ENCODE results near the gene SPTLC1.
"Not testable (repeated sequence)": the region's sequence is repeated elsewhere in the genome, so short reads cannot be mapped to it uniquely, and the experiment has no call there.

Gene SPTLC1

DNA sequence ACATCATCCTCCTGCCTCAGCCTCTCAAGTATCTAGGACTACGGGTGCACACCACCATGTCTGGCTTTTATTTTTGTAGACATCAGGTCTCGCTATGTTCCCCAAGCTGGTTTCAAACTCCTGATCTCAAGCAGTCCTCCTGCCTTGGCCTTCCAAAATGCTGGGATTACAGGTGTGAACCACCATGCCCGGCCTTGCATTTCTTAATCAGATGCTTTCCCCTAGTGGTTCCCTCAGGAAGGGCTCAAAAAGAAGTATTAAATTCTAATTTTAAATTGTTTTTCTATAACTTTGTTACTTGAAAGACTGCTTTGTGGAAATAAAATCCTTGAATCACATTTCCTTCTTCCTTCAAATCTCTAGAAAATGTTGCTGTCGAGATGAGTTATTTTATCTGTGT, 85.7 kb downstream of the SPTLC1 start:
- DNase-seq = no peak

DNA sequence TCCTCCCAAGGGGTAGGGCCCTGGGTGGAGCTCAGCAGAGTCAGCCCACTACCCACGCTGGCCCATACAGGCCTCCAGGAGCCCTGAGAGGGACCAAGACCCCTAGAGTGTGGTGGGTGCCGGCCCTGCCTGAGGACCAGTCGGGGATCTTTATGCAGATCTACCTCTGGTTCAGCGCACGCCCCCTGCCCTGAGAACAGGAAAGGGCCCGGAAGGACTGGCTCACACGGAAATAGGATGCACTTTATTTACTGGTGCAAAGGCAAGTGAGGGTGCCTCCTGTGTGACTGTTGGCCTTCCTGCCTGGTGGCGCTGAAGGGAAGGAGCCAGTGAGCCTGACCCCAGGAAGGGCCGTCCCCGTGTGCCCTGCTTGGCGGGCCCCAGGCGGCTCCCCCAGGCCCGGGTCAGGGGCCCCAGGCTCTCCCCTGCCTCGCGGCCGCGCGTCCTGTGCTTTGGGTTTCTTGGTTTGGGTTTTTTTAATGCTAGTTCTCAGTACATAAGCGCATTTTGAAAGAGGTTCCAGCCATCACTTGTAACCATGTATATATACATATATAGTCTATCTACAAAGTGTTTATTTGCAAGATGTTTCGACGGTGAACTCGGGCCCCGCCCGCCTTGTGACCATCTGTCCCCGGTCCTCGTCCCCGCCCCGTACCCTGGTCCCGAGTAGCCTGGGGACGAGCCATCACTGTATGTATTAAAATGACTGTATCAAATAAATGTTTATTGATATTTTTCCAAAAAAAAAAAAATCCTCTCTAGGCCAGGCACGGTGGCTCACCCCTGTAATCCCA, 88.8 kb downstream of the SPTLC1 start:
- DNase-seq = no peak

DNA sequence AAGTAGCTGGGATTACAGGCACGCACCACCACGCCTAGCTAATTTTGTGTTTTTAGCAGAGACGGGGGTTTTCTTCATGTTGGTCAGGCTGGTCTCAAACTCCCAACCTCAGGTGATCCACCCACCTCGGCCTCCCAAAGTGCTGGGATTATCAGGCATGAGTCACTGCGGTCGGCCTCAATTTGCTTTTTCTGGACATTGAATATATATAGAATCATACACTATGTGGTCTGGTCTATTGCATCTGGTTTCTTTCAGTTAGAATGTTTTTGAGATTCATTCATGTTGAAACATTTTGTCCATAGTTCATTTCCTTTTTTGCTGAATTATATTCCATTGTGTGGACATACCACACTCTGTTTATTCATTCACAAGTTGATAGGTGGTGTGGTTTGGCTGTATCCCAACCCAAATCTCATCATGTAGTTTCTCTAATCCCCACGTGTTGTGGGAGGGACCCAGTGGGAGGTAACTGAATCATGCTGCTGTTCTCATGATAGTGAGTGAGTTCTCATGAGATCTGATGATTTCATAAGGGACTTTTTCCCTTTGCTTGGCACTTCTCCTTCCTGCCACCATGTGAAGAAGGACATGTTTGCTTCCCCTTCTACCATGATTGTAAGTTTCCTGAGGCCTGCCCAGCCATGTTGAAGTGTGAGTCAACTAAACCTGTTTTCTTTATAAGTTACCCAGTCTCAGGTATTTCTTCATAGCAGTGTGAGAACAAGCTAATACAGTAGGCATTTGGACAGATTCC, 93.2 kb downstream of the SPTLC1 start:
- not testable (repeated sequence) for DNase-seq

DNA sequence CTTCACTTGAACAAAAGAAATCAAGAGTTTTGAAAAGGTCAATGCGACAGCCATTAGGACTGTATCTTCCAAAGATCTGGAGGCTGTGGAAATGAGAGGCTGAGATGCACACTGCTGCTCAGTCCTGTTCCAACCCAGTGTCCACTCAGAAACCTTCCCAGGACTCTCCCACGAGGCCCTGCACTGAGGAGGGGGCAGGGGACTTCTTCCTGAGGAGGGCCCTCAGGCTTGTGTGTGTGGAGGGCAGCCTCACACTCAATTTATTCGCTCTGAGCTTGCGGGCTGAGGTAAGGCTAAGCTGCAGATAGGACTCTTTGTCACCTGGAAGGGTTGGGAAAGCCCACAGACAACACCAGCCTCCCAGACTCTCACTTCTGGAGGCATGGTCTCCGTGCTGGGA, 95.6 kb downstream of the SPTLC1 start:
- DNase-seq = no peak

DNA sequence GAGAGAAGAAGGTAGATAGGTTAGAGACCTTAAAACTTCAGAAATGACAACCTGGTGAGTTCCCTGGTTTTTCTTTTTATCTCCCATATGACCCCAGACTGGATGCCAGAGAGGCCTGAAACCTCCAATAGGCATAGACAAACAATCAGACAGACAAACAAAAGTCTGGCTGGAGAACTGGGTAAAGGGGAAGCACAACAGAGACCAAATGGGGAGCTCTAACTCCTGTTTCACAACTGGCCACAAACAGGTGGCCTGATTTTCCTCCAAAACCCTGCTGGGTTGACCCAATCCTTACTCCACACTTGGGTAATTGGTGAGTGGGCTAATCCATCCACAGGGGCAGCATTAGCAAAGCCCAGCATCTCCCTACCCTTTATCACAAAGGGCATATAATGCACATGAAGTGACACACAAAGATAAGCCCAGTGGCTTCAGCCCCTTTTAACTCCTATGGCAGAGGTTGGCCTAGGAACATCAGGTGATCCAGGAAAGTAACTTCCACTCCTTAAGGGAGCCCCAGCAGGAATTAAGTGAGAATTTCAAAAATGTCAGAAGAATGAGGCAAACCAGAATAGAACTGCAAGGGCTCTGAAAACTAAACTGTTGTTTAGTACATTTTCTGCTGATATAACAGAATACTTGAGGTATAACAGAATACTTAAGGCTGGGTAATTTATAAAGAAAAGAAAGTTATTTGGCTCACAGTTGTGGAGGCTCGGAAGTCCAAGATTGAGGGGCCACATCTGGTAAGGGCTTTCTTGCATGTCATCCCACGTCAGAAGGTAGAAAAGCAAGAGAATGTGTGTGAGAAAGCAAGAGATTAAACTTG, 104.3 kb downstream of the SPTLC1 start:
- DNase-seq = no peak

DNA sequence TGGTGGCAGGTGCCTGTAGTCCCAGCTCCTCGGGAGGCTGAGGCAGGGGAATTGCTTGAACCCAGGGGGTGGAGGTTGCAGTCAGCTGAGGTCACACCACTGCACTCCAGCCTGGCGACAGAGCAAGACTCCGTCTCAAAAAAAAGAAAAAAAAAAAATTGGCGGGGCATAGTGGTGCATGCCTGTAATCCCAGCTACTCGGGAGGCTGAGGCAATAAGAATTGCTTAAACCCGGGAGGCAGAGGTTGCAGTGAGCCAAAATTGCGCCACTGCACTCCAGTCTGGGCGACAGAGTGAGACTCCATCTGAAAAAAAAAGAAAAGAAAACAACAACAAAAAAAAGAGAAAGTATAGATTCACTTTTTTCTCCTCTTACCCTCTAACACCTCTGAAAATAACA, 105.0 kb downstream of the SPTLC1 start:
- not testable (repeated sequence) for DNase-seq

DNA sequence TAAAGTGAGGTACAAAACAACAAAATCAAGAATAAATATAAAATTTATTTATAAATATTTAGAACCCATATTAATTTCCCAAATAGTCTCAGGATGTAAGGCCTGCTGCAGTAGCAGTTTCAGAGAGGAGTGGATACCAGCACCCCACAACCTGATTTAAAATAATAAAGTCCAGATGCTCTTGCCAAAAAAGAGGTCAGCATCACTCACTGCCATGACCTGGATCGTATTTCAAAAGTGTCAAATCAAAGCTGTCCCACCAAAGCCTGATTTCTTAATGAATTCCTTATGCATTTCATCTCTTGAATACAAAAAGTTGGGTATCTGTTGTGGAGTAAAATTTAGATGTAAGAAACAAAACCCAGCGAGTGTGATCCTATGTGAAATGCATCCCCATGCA, 107.2 kb downstream of the SPTLC1 start:
- no peak for DNase-seq

DNA sequence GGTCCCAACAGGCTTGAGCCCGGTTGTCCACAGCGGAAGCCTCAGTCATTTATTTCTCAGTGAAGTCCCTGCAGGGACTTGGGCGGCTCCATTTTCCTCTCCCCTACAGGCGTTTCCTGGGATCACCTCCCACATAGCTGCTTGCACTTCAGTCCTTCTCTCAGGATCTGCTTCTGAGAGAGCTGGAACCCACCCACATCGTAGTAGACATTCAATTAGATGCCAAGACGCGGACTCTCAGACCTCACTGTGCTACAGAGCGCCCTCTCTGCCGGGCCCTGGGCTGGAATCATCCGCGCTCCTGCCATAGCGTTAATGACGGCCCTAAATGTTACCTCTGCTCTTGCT, 111.2 kb downstream of the SPTLC1 start:
- no peak for DNase-seq

DNA sequence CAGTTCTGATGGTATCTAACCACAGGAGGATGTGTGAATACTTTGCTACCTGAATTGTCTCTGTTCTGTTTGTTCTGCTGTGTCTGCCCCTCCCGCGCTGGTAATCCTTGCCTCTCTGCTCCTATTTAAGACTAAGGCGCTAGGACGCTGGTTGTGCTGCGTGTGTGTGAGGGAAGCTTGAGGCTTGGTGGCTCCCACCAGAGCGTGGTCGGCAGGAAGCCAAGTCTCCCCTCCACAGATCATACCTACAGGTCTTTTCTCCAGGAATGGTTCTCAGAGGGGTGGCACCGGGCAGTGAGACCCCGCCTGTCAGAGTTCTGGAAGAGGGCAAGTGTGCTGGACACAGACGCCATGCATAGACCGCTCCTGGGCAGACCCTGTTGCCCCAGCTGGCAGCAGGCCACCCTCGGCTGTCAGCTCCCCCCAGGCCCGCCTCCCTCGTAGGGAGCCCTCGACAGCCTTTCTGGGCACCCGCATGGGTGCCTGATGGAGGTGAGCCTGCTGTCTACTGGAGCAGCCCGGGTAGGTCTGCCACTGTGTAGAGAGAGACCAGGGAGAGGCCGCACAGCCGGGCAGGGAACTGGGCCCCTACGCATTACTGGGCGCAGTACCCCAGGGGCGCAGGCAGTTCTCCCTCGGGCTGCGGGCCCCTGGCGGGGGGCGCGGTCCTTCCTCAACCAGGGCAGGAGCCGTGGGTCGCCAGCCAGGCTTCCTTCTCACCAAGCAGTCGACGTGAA, 111.7 kb downstream of the SPTLC1 start:
- DNase-seq = no peak

DNA sequence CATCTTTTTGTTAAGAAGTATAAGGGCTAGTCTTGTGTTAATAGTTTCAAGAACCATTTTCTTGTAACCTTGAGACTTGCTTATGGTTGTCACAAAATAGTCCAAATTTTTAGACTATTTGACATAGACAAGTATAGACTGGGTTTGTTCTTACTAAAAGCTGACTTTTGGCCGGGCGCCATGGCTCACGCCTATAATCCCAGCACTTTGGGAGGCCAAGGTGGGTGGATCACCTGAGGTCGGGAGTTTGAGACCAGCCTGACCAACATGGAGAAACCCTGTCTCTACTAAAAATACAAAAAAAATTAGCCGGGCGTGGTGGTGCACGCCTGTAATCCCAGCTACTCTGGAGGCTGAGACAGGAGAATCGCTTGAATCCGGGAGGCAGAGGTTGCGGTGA, 113.3 kb downstream of the SPTLC1 start:
- DNase-seq = not testable (repeated sequence)

DNA sequence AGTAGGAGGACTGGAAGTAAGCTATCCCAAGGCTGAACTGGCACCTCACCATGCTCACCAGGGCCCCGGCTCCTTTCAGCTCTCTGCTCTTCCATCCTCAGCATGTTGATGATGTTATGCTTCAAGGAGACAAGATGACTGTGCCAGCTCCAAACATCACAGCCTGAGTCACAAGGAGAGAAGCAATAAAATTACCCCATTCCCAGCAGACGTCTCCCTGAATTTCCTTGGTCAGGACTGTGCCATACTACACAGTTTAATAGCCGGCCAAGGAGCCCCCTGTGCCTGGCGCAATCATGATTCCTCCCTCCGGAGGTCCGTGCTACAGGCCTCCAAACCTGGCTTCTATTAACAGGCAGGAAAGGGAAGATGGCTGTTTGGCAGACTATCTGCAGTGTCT, 114.0 kb downstream of the SPTLC1 start:
- no peak for DNase-seq

DNA sequence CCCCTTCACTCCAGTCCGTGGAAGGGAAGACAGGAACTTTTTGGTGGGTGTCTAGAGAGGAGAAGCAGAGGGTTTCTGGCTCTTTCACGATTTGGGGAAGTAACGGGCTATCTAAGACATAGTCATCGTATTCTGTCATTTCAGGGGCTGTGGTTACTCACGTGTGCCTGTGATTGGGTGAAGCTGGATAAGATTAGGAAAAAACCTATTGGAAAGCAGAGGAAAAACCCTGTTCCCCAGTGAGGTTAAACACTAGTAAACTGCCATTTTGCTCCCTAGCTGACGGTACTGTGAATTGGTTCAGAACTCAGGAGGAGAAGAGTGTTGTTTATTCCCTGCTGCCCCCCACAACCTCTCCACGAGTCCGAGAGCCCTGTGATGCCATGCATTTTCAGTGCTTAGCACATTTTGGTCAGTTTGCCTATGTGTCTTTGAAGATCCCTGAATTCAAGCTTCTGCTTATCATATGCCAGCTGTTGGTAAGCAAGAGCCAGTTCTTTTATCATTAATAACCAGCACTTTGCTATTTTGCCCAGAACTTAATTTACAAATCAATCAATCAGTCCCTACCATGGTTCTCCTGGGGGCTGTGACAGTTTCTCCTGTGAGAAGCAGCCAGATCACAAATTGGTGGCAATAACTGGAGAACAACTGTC, 120.1 kb downstream of the SPTLC1 start:
- DNase-seq = no peak

DNA sequence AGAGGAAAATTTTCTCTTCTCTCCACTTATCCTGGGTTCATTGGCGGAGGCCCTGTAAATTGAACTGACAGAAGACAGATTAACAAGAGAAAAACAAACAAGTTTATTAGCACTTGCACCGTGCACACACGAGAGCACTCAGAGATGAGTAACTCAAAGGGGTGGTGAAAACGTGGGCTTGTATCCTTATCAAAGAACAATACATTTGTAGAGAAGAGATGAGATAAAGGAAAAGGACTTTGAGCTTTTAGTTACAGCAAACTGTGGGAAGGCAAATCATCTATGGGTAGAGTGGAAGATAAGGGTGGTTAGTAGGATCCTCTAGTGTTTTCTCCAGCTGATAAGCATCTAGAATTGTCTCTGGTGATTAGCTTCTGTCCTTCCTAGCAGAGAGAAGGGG, 120.8 kb downstream of the SPTLC1 start:
- DNase-seq = no peak

DNA sequence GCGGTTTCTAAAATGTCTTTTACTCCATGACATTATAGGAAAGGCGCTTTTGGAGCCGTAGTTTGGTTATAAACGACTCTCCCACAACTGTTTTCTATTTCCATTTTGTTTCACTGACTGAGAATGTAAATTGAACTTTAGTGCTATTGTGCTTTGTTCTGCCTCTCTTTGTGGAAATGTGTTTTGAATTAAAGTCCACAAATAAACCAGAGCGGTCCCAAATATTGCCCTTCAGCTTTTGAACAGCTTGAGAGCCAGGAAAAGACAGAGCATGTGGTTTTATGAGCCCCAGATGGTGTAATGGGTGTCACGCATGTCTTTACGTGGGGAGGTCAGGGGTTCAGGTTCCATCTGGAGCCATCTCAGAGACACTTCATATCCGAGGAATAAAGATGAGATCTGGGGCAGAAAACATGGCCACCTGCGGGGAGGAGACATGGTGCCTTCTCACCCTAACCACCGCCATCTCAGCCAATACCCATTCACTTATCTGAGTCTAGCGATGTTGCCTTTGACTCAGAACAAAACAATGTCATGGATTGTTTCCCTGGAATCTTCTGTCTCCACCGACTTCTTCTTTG, 122.7 kb downstream of the SPTLC1 start:
- DNase-seq = no peak

DNA sequence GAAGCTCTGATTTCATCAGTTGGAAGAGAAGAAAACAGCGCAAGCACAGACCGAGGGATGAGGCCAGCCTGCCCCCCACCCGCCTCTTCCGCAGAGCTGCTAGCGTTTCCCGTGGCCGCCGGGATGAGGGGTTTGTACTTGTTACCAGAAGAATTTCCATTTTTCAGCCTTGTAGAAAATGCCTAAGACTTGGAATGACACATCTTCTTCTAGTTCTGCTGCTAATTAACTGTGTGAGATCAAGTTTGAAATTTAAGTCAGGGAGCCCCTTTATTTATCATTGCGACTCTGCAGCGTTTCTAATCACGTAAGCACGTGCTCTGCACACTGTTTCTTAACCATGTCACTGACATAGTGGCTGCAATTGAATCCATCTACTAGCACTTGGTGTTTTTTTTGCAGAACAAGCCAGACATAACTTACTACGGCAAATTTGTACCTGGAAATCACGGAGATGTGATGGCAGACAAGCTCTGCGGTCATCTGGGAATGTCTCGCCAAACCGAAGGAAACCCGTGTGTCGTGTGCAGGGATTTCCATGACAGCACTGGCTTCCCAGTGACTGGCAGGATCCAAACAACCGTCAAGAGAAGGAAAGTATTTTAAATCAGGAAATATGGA, 123.4 kb downstream of the SPTLC1 start:
- DNase-seq = no peak

DNA sequence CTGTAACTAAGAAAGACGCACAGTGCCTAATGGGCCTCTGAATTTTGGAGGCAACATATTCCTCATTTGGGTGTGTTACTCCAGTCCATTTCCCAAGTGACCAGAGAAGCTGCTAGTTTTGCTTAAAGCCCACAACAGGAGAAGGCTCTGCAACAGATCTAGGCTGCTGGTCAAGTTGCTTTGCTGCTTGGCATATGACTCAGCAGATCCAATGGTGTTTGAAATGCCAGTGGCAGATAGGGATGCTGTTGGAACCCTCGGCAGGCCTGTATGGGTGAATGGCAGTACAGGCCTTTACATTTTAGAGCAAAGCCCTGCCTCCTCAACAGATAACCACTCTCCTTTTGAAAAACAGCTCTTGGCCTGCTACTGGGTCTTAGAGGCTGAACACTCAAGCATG, 129.0 kb downstream of the SPTLC1 start:
- DNase-seq = no peak

DNA sequence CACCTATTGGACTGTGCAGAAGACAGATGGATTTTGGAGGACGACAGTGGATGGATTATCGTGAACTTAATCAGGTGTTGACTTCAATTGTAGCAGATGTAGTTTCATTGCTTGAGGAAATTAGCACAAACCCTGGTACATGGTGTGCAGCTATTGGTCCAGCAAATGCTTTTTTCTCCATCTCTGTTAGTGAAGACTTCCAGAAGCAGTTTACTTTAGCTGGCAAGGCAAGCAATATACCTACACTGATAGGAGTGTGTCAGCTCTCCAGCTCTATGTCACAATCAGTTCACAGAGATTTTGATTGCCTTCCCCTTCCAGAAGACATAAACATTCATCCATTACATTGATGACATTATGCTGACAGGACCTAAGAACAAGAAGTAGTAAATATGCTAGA, 129.5 kb downstream of the SPTLC1 start:
- no peak for DNase-seq
